HG03439 (cell line): ENCODE results near the gene ENTHD1.
"Not testable (repeated sequence)": the region's sequence is repeated elsewhere in the genome, so short reads cannot be mapped to it uniquely, and the experiment has no call there.

Experiments used
- ATAC-seq: cut with Tn5 transposase; IDR thresholded peaks from one replicate; pipeline ENCODE4 v1.9.1; 2021; ENCODE audit warnings: mild to moderate bottlenecking, moderate library complexity; ENCODE audit not compliant: unreplicated experiment

ENTHD1 gene

DNA sequence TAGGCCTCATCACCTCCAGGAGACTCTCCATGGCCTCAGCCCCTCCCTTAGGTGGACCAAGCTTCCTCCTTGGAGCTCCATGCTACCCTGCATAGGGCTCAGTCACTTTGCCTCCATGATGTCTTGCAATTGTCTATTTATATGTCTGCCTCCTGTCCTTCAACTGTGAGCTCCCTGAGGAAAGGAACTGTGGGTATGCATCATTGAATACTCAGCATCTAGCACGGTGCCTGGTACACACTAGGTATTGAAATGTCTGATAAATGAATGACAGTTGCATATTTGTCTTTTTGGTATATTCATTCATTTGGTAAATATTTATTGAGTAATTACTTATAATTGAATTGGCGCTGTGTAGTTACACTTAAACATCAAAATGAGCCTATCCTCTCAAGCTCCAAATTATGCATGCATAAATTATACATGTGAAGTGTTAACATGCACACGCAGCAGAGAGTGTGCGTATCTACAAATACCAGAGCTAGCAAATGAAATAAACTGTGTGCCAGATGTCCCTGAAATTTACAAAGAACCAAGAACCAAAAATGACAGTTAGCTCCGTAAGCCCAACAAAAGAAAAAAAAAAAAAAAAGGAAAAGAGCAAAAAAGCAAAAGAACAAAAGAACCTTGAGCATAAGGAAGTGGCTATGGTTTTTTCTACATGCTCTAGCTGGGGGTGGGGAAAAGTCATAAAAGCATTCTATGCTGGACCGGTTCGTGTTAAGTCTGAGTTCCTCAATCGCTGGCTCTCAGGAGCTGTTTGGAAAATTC lies 32.5 kb upstream of the ENTHD1 start:
- ATAC-seq = no peak

DNA sequence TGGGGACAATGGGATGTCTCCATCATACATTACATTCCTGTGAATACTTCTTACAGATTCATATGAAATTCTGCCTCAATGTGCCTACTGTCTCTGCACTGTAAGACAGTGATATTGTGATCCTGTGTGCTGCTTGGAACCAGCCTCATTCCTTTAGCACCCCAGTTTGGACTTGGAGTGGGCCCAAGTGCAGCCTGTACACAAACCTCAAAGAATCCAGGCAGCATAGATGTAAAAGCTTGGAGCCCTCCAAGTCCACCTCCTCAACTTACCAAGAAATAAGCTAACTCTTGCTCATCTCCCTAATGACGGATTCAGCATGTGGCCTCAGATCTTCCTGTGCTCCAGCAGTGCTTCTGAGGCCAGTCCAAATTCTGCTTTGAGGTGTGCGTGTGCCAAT lies 31.7 kb upstream of the ENTHD1 start:
- ATAC-seq = no peak

DNA sequence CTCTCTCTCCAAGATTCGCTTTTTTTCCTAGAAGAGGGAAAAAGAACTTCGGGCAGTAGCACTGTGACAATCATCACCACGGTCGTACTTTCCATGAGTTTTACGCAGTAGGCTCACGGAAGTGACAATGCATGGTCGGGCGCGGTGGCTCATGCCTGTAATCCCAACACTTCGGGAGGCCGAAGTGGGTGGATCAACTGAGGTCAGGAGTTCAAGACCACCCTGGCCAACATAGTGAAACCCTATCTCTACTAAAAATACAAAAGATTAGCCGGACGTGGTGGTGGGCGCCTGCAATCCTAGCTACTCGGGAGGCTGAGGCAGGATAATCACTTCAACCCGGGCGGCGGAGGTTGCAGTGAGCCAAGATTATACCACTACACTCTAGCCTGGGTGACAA lies 30.7 kb upstream of the ENTHD1 start:
- ATAC-seq = no peak

DNA sequence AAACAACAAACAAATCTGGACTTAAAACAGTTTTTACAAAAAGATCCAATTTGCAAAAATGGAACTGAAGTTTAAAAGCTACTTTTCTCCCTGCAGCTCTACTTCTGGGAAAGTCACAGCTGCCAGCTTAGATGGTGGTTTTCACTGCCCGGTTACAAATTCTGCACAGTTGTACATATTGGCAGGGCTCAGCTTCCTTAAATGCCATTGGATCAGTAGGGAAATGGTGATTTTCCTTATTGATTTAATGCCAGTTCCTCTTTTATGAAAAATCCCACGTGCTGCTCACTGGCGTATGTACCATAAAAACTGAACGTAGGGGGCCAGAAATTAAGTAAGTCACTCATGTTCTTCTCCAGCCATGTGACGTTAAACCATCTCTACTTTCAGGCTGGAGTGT lies 30.1 kb upstream of the ENTHD1 start:
- ATAC-seq = no peak

DNA sequence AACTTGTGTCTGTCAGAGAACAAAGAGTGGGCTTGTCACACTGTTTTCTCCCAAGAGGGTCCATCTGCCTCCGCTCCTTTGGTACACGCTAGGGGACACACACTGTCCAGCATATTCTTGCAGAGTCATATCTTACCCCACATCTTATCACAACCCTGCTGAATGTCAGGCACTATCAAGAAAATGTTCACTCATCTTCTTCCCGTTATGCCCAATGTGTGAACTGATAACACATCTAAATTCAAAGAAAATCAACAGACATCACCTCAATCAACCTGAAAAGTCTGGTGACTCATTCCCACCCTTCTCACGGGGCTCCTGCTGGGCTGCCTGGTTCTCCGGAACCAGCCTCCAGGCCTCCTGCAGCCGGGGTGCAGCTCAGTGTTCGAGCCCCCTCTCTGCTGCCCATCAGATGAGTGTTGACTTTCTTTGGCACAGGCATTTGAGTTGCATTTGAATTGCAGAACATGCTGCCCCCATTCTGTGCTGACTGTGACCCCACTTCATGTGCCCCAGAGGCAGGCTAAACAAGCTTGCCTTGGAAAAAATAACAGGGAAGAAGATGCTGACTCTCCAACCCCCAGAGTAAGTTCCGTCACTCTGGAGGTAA lies 26.7 kb upstream of the ENTHD1 start:
- ATAC-seq = no peak

DNA sequence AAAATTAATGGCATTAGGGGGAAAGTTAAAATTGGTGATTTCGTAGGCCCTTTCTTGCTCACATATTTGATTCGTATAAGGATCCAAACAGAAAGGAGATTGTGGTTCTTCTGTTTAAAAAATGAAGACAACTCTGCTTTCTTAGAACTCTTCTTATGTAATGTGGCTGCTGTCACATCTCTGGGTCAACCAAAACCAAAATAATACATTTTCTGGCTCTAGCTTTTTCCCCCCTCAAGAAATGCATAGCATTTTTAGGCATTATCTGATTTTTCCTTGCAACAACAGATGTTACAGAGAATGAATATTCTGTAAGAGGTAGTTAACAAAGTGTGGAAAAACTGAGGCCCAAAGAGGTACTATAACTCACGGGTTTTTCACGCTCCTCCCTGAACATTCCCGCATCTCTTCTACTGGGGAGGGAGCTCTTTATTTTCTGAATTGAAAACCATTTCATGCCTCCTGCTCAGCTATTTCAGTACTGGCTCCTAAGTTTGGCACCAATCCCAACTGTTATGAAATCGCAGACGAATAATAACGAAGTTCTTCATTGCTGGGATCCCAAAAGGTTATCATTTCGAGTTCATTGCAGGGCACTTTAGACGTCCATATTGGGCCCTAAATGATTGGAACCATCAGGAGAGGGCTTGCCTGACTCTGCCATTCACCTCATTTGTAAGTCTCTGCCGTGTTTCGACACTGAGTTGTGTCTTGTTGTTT lies 24.4 kb upstream of the ENTHD1 start:
- no peak for ATAC-seq

DNA sequence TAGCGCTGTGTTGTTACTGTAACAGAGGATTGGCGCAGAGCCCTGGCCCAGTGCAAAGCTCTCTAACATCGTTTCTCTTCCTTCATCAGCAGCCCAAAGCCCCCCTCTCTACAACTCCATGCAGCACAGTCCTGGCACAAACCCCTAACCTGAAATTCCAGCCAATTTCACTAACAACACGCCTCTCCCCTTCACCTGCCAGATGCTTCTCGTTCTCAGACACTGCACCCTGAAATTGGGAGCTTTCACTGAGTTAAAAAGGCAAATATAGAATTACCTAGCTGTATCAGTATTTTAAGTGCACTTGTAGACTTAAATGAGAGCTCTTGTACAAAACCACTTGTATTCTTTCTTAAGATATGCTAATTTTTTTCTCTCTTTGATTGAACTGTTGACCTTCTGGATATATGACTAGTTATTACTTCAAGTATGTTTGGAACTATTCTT lies 23.7 kb upstream of the ENTHD1 start:
- ATAC-seq = no peak

DNA sequence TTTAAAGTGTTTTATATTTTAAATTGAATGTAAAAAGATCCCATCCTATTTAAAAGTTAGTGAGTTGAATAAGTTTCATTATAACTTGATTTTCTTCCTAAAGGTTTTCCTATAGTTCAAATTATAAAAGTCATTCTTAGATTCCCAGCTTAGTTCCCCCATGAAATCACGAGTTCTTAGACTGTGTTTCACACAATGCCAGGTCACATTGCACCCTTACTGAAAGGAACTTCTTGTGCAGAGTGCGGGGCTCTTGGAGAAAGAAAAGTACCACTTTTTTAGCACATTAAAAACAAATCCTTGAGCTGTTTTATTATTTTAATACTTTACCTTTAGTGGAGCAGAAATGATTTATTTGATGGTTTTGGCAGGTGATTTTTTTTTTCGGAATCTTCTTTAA lies 22.9 kb upstream of the ENTHD1 start:
- no peak for ATAC-seq

DNA sequence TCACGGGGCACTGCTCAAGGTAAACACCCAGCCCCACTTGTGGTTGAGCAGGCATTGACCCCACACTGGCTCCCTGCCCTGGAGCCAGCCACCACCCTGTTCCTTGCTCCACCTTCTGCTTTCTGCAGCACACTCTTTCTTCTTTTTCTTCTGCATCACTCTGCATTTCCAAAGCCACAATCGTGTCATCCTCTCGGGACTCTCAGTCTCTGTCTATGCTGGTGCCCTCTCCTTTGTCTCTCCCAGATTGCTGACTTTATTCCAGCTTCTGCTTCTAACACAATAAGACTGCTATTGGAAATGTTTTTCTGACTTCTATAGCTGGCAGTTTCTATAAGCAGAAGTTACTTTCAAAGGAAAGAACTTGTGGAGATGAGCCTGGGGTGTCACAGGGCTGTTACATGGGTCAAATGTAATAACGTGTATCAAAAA lies 21.8 kb upstream of the ENTHD1 start:
- no peak for ATAC-seq

DNA sequence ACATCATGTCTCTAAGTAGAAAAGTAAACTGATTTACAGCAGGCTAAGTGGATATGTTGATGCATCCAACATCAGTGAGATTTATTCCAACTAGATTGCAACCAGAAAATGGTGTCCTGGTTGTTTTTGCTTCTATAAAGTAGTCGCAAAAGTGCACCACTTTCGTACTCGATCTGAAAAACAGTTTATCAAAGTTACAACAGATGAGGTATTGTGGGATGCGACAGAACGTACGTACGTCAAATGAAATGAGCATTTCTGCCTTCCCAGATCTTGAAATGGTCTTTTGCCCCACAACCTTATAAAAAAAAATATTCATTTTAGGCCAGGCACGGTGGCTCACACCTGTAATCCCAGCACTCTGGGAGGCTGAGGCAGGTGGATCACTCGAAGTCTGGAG lies 21.0 kb upstream of the ENTHD1 start:
- no peak for ATAC-seq

DNA sequence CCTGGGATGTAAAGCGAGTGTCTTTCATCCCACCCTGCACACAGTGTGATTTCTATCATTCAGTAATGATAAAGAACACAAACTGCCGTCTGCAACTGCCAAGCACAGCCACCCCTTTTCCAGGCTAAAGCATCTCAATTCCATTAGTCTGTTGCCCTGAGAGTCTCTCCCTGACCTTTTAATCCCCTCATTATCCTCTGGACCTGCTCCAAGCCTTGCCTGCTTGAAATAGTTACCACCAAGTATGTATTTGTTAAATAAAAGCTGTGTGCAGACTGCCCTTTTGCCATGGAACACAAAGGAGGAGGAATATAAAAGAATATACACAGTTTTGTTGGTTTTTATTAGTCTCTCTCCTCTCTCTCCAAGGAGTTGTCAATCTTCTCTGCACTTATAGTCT lies 20.3 kb upstream of the ENTHD1 start:
- ATAC-seq = no peak

DNA sequence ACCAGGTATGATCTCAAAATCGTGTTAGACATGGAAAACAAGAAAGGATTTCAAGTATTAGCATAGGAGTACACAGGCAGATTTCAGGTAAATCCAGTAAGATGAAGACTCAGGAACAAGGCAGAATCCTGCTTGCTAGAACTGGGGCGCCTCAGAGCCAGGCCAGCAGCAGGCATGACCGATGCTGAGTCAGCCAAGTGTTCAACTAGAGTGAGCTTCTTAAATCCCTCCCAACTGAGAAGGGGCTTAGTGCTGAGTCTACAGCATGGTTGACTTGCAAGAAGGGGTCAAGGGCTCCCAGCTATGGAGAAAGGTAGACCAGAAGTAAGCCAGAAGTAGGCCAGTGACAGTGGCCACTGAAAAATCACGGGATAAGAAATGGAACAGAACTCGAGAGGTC lies 19.8 kb upstream of the ENTHD1 start:
- ATAC-seq = no peak

DNA sequence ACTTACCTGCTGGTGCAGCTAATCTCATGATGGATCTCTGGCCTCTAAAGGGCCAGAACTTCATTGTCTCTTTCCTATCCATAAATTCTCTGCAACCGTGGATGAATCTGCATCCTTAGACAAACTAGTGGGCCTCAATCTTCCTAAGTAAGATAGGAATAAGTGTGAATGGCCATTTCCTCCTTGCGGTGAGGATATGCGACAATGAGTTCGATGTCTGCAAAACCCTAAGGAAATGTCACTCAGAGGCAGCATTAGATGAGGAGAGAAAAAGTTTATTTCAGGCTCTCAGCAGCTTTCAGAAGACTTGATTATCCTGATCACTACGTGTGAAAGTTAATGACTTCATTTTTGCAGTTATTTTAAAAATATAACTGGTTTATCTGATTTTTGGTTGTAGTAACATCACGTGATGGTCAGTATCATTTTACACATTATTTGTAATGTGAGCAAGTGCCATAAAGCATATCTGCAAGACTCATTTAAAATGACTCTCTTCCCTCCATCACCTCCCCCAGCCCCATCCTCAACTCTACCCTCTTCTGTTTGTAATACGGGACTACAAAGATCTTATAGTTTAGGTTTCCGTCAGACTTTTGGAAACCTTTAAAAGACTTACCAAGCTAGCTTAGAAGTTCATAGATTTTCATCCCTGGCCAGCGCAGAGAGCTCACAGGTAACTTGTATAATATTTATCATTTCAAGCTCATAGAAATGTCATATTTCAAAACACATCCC lies 17.5 kb upstream of the ENTHD1 start:
- no peak for ATAC-seq

DNA sequence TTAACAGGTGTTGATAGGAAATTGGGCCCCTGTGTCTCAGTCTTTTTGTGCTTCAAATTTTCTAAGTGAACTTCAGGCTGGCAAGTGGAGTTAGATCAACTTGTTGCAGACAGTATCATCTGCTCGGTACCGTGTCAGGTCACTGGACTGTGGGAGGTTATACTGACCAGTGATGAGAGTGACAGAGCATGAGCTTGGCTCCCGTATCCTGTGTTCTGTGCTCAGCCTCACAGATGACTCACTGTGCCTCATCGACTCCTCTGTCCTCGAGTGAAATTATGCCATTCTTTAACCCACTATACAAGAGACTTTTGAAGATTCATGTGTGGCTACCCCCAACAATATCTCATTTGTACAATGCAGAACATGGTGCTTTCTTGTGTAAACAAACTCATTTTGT lies 15.2 kb upstream of the ENTHD1 start:
- no peak for ATAC-seq

DNA sequence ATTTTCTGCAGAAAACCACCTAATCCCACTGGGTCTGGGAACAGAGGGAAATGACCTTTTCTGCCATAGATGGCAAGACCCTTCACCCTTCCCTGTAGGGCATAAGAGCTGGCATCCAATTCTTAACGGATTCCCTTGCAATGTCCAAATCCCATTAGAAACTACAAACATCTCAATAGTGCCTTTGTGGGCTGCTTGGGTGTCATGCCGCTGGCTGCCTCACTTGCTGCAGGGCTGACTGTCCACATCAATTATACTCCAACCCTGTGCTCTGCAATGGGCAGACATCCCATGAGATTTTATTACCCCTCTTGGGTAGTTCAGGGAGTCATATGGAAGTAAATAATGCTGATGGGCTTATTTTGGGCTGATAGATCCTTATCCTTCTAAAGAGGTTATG lies 14.6 kb upstream of the ENTHD1 start:
- ATAC-seq = no peak

DNA sequence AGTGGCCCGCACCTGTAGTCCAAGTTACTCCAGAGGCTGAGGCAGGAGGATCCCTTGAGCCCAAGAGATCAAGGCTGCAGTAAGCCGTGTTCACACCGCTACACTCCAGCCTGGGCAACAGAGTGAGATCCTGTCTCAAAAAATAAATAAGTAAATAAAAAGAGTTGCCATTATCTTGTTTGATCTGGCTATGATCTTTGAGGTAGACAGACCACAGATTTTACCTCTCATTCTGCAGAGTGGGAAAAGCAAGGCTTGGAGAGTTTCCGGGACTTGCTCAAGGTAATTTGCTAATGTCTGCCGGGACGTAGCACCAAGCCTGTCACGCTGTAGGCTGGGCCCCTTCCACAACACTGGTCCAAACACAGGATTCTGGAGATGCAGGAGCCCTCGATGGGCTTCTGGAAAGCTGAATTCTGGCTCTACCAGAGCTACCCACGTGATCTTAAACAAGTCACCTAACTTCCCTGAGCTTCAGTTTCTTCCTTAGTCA lies 14.1 kb upstream of the ENTHD1 start:
- no peak for ATAC-seq

DNA sequence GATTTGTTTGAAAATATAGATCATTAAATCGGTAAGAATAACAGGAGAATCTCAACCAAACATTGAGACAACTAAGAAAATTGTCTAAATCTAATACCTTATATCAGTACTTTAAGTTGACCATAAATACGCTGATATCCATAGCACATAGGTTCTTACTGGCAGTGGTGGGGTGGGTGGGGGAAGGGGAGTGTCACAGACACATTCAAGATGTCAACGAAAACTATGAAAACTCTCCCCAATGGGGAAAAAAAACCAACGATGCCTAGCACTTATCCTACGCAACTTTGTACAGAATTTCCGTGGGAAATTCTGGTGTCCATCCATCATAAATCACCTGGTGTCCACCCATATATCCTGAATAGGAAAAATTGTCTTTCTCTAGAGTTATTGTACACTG lies 13.5 kb upstream of the ENTHD1 start:
- ATAC-seq = no peak

DNA sequence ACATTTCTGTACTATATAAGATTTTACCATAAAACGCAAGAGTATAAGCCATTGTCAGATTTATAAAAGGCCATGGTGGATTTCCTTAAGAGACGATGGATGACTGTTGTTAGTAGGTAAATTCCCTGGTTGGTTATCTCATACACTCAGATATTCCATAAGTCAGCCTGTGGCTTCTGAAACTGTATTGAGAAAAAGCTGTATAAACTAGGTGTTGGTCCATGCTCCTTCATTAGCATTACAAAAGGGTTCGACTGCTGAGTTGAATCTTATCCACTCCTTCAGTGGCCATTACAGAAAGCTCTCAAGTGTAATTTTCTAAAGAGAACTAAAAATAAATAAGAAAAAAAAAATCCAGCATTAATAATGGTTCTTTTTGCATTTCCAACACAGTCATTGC lies 12.6 kb upstream of the ENTHD1 start:
- ATAC-seq = no peak

DNA sequence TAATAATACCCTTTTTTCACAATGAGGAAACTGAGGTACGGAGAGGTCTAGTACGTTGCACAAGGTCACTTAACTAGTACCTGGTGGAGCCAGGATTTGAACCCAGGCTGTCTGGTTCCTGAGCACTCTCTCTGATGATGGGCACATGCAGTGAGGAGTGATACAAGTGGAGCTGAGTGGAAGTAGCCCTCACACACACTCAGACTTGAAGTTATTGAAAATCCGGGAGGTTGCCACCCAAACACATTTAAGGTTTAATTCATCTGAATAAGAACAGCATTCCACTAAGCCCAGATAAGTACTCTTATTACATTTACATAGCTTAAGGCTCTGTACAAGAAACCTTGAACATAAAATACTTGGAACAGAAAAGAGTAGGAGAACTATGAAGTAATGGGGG lies 12.1 kb upstream of the ENTHD1 start:
- ATAC-seq = no peak

DNA sequence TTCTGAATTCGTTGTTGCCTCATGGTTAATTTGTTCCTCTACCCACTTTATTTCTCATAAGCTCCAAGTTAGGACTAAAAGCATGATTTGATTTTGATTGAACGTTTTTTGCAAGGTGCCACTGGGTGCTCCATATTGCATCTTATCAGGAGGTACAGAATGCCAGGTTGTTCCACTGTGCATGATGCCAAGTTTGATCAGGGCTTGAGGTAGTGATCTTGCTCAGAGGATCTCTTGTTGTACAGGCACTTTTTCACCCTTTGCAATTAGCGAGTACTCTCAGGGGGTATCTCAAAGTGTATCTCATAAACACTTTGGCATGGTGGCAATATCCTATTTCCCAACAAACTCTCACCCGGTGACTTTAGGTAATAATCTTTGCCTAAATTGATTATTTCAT lies 11.3 kb upstream of the ENTHD1 start:
- ATAC-seq = no peak

DNA sequence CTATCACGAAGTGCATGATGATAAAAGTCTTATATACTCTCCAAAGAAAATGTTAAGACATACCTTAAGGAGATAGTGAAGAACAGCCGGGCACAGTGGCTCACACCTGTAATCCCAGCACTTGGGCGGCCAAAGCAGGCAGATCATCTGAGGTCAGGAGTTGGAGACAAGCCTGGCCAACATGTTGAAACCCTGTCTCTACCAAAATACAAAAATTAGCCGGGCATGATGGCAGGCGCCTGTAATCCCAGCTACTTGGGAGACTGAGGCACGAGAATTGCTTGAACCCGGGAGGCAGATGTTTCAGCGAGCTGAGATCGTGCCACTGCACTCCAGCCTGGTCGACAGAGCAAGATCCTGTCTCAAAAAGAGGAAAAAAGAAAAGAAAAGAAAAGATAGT lies 10.5 kb upstream of the ENTHD1 start:
- ATAC-seq = not testable (repeated sequence)
